NCI-H1092 treated with DMSO at 0.1 percent for 48 hours (cell line): Measurements from ENCODE around the gene HSD17B12.
A peak's percentile ranks its signal among the peaks of the same experiment; 100 is the strongest.
"Not testable (repeated sequence)": the region's sequence is repeated elsewhere in the genome, so short reads cannot be mapped to it uniquely, and the experiment has no call there.

ENCODE experiments used
- DNase-seq: peaks from one replicate; lab custom pipeline; 2025; lab: John Stamatoyannopoulos, UW

The HSD17B12 gene

GRCh38 chr11:43680521-43681400 is at the start of gene HSD17B12:
Gene HSD17B12, plus strand, starts transcription at chr11:43680738. Its CDS starts 90 bp downstream, at chr11:43680828.
- peak; percentile 99 for DNase-seq

GRCh38 chr11:43631732-43632131 is 48.8 kb upstream of the HSD17B12 start:
- DNase-seq, result no peak

- no peak for DNase-seq
These were observed 48.4 kb upstream of the HSD17B12 start for GRCh38 chr11:43632181-43632580.

GRCh38 chr11:43638717-43639116 is 41.8 kb upstream of the HSD17B12 start:
- DNase-seq, result no peak

- no peak for DNase-seq
These were observed 41.3 kb upstream of the HSD17B12 start for GRCh38 chr11:43639224-43639623.

- DNase-seq, result no peak
These were observed 40.6 kb upstream of the HSD17B12 start for GRCh38 chr11:43639920-43640319.

GRCh38 chr11:43643898-43644620 is 36.5 kb upstream of the HSD17B12 start:
- DNase-seq, result peak; percentile 81

- no peak for DNase-seq
These were observed 35.8 kb upstream of the HSD17B12 start for GRCh38 chr11:43644621-43645299.

- DNase-seq, result no peak
These were observed 33.8 kb upstream of the HSD17B12 start for GRCh38 chr11:43646767-43647166.

- no peak for DNase-seq
These were observed 31.6 kb upstream of the HSD17B12 start for GRCh38 chr11:43648888-43649287.

- DNase-seq, result no peak
These were observed 31.0 kb upstream of the HSD17B12 start for GRCh38 chr11:43649501-43649900.

- DNase-seq, result no peak
These were observed 30.6 kb upstream of the HSD17B12 start for GRCh38 chr11:43649921-43650320.

- not testable (repeated sequence) for DNase-seq
These were observed 17.5 kb upstream of the HSD17B12 start for GRCh38 chr11:43663018-43663417.

- DNase-seq, result no peak
These were observed 16.2 kb upstream of the HSD17B12 start for GRCh38 chr11:43664295-43664694.

- DNase-seq, result not testable (repeated sequence)
These were observed 9.3 kb upstream of the HSD17B12 start for GRCh38 chr11:43671284-43671683.

GRCh38 chr11:43674560-43674959 is 6.0 kb upstream of the HSD17B12 start:
- no peak for DNase-seq

GRCh38 chr11:43676933-43677332 is 3.6 kb upstream of the HSD17B12 start:
- DNase-seq, result no peak

GRCh38 chr11:43681401-43681942 is 934 bp downstream of the HSD17B12 start:
- peak; percentile 41 for DNase-seq

GRCh38 chr11:43682081-43682480 is 1.5 kb downstream of the HSD17B12 start:
- DNase-seq, result not testable (repeated sequence)

GRCh38 chr11:43685440-43685839 is 4.9 kb downstream of the HSD17B12 start:
- DNase-seq, result no peak

GRCh38 chr11:43686207-43686606 is 5.7 kb downstream of the HSD17B12 start:
- DNase-seq, result no peak

- no peak for DNase-seq
These were observed 6.7 kb downstream of the HSD17B12 start for GRCh38 chr11:43687120-43687791.
